Aorta (tissue), 5 donors: ENCODE measurements around the gene NRP2. TPM values are rescaled to one million over a fixed set of nuclear protein-coding genes. Genes with fewer than 3 reads are reported as not detected.
A peak's percentile ranks its signal among the peaks of the same experiment; 100 is the strongest.

ENCODE experiments used
- ATAC-seq: fragments of 200-7000 bp; cut with Tn5 transposase; one replicate; pipeline ENCODE4 v1.9.1; 2022; ENCODE audit warnings: moderate library complexity; ENCODE audit not compliant: low FRiP score
- DNase-seq, 2 donors: peaks; one replicate each; pipeline ENCODE4 v3.0.0-alpha.2; 2020
- H3K27ac ChIP-seq, 2 donors: one replicate each; pipeline ENCODE4 v1.5.1; 2013; ENCODE audit warnings: low read length in 2 of 2, mild to moderate bottlenecking in 2 of 2, moderate library complexity in 2 of 2, control low read depth in 1 of 2, inconsistent platforms in 1 of 2, low read depth in 1 of 2
- H3K27me3 ChIP-seq, 2 donors: one replicate each; pipeline ENCODE4 v1.6.1; 2013; ENCODE audit warnings: control low read depth in 1 of 2, low read length in 1 of 2, mild to moderate bottlenecking in 1 of 2, moderate library complexity in 1 of 2; ENCODE audit not compliant: insufficient read depth in 2 of 2, control insufficient read depth in 1 of 2
- H3K36me3 ChIP-seq, 2 donors: one replicate each; pipeline ENCODE4 v1.6.1; 2013; ENCODE audit warnings: control low read depth in 1 of 2, low read length in 1 of 2, mild to moderate bottlenecking in 1 of 2; ENCODE audit not compliant: insufficient read depth in 2 of 2, control insufficient read depth in 1 of 2
- H3K4me1 ChIP-seq, 2 donors: one replicate each; pipeline ENCODE4 v1.6.1; 2013; ENCODE audit warnings: low read length in 2 of 2, control low read depth in 1 of 2, mild to moderate bottlenecking in 1 of 2, moderate library complexity in 1 of 2; ENCODE audit not compliant: insufficient read depth in 2 of 2, control insufficient read depth in 1 of 2
- H3K4me3 ChIP-seq, 2 donors: one replicate each; pipeline ENCODE4 v1.5.1; 2013; ENCODE audit warnings: low read length in 2 of 2, control low read depth in 1 of 2, mild to moderate bottlenecking in 1 of 2
- H3K9me3 ChIP-seq: one replicate; pipeline ENCODE4 v1.6.1; 2013; ENCODE audit warnings: mild to moderate bottlenecking, low read length; ENCODE audit not compliant: control insufficient read depth
- WGBS, 2 donors: extraction: QIAGEN DNeasy Blood & Tissue Kit; methylation state at CpG; one replicate each; pipeline ENCODE4 v1.1.7; 2013; 5-methylcytosine and 5-hydroxymethylcytosine counted together
- intact Hi-C, 2 donors: fragments of 100-400 bp; cut with DNase I; formaldehyde crosslinking; loops; one replicate each; pipeline versions ENCODE4 v1.14.2 to v1.15.0; 2022
- polyA plus RNA-seq, 2 donors: library from polyadenylated mRNA; stranded (reverse); fragments of 200-250 nt; gene quantifications; one replicate each; pipeline ENCODE4 v1.2.3, GENCODE V29; 2013
- total RNA-seq, 2 donors: library from RNA; stranded (reverse); fragmentation: NEBNext Ultra II Directional; extraction: Animal tissue kit (Norgen Biotek cat#: 25700); gene quantifications; one replicate each; pipeline ENCODE4 v1.2.1, GENCODE V29; 2021
- donor health status: healthy with polysubstance abuse.
- donor health status: Bipolar disorder and iron deficiency.
- donor health status: DM: no; HTN: no; CAD: no.
- donor health status: DM: no; HTN: no; CAD: no.
- donor health status: DM: yes; HTN: yes; CAD: no.

NRP2 gene
- total and polyA plus RNA-seq, 4 donors: 13.6 to 67.3 (median 28.5) TPM

- Histone ChIP-seq H3K4me3 (no peak overlapping the region), H3K27me3 (no peaks in the 10 kb centered on the region), H3K4me1 (peaks cover 2 to 4% of the 10 kb centered on the region in 2 donors), H3K27ac (peak overlapping the region in 1 of 2 donors; percentile 32), H3K36me3 (peaks cover 0 to 2% of the 10 kb centered on the region in 2 donors), H3K9me3 (no peaks in the 10 kb centered on the region)
- DNase-seq (peak in 1 of 2 donors; percentile 84), ATAC-seq (no peak)
- 75 to 79% methylated on average over 12 of the region's 12 CpGs for WGBS, 2 donors
- intact Hi-C loops: no loop called here
These were observed 18.2 kb downstream of the NRP2 start for GRCh38 chr2:205700331-205701132.

GRCh38 chr2:205701509-205701908 is 19.2 kb downstream of the NRP2 start:
- Histone ChIP-seq H3K4me1 (peaks cover 2 to 4% of the 10 kb centered on the region in 2 donors), H3K36me3 (peaks cover 0 to 2% of the 10 kb centered on the region in 2 donors), H3K27ac (no peak overlapping the region), H3K9me3 (no peaks in the 10 kb centered on the region), H3K4me3 (no peak overlapping the region), H3K27me3 (no peaks in the 10 kb centered on the region)
- WGBS, 2 donors: 17 to 28% methylated on average over 1 of the region's 1 CpG
- DNase-seq (no peak), ATAC-seq (no peak)
- intact Hi-C loops: no loop called here

- no peak overlapping the region for H3K4me3 ChIP-seq
- DNase-seq (no peak), ATAC-seq (no peak)
- peaks cover 0 to 2% of the 10 kb centered on the region in 2 donors for H3K36me3 ChIP-seq
- peaks cover 2 to 6% of the 10 kb centered on the region in 2 donors for H3K4me1 ChIP-seq
- no peaks in the 10 kb centered on the region for H3K27me3 ChIP-seq
- intact Hi-C loops: no loop called here
- H3K9me3 ChIP-seq: no peaks in the 10 kb centered on the region
- 63 to 81% methylated on average over 1 of the region's 1 CpG for WGBS, 2 donors
- H3K27ac ChIP-seq: peak overlapping the region in 1 of 2 donors; percentile 30
These were observed 20.3 kb downstream of the NRP2 start for GRCh38 chr2:205702576-205702975.

- peak overlapping the region in 1 of 2 donors; percentile 31 for H3K27ac ChIP-seq
These were observed 21.3 kb downstream of the NRP2 start for GRCh38 chr2:205703471-205704126.

GRCh38 chr2:205704127-205704741 is 21.9 kb downstream of the NRP2 start:
- Histone ChIP-seq H3K36me3 (no peaks in the 10 kb centered on the region), H3K4me1 (peaks cover 2 to 10% of the 10 kb centered on the region in 2 donors), H3K9me3 (no peaks in the 10 kb centered on the region), H3K27me3 (no peaks in the 10 kb centered on the region), H3K4me3 (no peak overlapping the region), H3K27ac (peak overlapping the region in 1 of 2 donors; percentile 31)
- 67% methylated on average over 9 of the region's 9 CpGs for WGBS, 2 donors
- intact Hi-C loops: no loop called here
- no peak for ATAC-seq
- DNase-seq: no peak

More at GRCh38 chr2:205703471-205704126, 21.3 kb downstream of the NRP2 start:
- 93% methylated on average over 8 of the region's 8 CpGs for WGBS, 2 donors
- Histone ChIP-seq H3K27me3 (no peaks in the 10 kb centered on the region), H3K9me3 (no peaks in the 10 kb centered on the region), H3K36me3 (no peaks in the 10 kb centered on the region), H3K4me1 (peaks cover 2 to 10% of the 10 kb centered on the region in 2 donors), H3K4me3 (no peak overlapping the region)
- DNase-seq (no peak), ATAC-seq (no peak)
- intact Hi-C loops: no loop called here

- 87 to 90% methylated on average over 16 of the region's 16 CpGs for WGBS, 2 donors
- intact Hi-C loops: loop anchor here in 1 of 2 donors (5.0 kb wide), 1 partner anchor 52 kb away; no protein-coding TSS in a partner anchor
- peak overlapping the region in 1 of 2 donors; percentile 75 for H3K27ac ChIP-seq
These were observed 23.4 kb downstream of the NRP2 start for GRCh38 chr2:205705511-205706349.

GRCh38 chr2:205706769-205707381 is 24.6 kb downstream of the NRP2 start:
- Histone ChIP-seq H3K4me1 (peaks cover 0 to 10% of the 10 kb centered on the region in 2 donors), H3K27ac (peak overlapping the region; percentile 28 to 96), H3K36me3 (no peaks in the 10 kb centered on the region), H3K9me3 (no peaks in the 10 kb centered on the region), H3K4me3 (no peak overlapping the region), H3K27me3 (no peaks in the 10 kb centered on the region)
- WGBS, 2 donors: 44 to 53% methylated on average over 10 of the region's 10 CpGs
- ATAC-seq (peak; percentile 65), DNase-seq (peak in 1 of 2 donors; percentile 85)
- intact Hi-C loops: loop anchor here in 1 of 2 donors (5.0 kb wide), 1 partner anchor 50 kb away; no protein-coding TSS in a partner anchor

More at GRCh38 chr2:205705511-205706349, 23.4 kb downstream of the NRP2 start:
- Histone ChIP-seq H3K27me3 (no peaks in the 10 kb centered on the region), H3K9me3 (no peaks in the 10 kb centered on the region), H3K4me1 (peaks cover under 1 to 10% of the 10 kb centered on the region in 2 donors), H3K4me3 (no peak overlapping the region), H3K36me3 (no peaks in the 10 kb centered on the region)
- DNase-seq (no peak), ATAC-seq (no peak)
